ENCODE results near the gene SMYD3.

Gene SMYD3

DNA sequence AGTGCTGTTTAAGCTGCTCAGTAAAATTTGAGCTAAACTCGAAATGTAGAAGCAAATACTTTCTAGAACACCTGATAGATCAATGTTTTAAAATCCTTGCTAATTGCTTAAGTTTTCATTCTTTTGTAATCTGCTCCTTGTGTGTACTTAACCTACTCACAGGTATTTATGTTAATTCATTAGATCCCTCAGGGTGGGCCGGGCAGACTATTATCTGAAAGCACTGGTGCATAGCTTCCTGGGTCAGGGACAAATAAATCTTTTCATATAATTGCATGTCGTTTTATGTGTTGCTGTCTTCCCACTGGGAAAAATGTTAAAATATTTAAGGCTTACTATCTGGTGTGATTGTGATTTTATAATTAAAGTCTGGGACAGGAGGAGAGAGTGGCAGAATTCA lies 440.5 kb downstream of the SMYD3 start:
- TF ChIP-seq, protein P1, sequence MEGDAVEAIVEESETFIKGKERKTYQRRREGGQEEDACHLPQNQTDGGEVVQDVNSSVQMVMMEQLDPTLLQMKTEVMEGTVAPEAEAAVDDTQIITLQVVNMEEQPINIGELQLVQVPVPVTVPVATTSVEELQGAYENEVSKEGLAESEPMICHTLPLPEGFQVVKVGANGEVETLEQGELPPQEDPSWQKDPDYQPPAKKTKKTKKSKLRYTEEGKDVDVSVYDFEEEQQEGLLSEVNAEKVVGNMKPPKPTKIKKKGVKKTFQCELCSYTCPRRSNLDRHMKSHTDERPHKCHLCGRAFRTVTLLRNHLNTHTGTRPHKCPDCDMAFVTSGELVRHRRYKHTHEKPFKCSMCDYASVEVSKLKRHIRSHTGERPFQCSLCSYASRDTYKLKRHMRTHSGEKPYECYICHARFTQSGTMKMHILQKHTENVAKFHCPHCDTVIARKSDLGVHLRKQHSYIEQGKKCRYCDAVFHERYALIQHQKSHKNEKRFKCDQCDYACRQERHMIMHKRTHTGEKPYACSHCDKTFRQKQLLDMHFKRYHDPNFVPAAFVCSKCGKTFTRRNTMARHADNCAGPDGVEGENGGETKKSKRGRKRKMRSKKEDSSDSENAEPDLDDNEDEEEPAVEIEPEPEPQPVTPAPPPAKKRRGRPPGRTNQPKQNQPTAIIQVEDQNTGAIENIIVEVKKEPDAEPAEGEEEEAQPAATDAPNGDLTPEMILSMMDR (conservative IDR thresholded peaks at IDR 0.05; ENCODE audit: low read depth, low read length): no peak
- Histone ChIP-seq H4K20me1 (ENCODE audit: insufficient read depth) (no peaks in the 10 kb centered on the region), H2AFZ (ENCODE audit: low read depth) (no peak overlapping the region), H3K4me3 (IDR thresholded peaks at IDR 0.05; ENCODE audit: insufficient read depth, low read depth, low read length) (no peak overlapping the region), H3K27me3 (ENCODE audit: insufficient read depth, low read depth) (no peaks in the 10 kb centered on the region), H3K79me2 (ENCODE audit: insufficient read depth, low read depth) (no peaks in the 10 kb centered on the region), H3K36me3 (ENCODE audit: insufficient read depth) (no peaks in the 10 kb centered on the region), H3K4me1 (ENCODE audit: low read depth, poor library complexity, severe bottlenecking) (no peaks in the 10 kb centered on the region), H3K4me2 (no peak overlapping the region), H3K27ac (no peak overlapping the region), H3K9ac (no peak overlapping the region)

DNA sequence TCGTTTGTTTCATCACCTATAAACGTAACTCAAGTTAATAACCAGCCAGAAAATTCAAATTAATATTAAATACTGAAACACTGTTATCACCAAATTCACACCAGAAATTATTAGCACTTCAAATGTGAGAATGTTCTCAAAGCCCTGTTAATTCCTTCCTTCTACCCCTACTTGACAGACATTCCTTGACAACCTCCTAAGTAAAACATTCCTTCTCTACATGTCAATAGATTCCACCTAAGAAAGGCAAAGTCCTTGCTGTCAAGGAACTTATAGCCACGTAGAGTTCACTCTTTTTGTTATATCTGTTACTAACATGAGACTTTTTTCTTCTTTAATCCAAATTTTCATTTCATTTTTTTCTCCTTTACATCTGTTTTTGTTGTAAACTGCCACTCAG lies 441.5 kb downstream of the SMYD3 start:
- no peak overlapping the region for H3K9ac ChIP-seq
- no peak overlapping the region for H3K4me3 ChIP-seq (IDR thresholded peaks at IDR 0.05; ENCODE audit: insufficient read depth, low read depth, low read length)
- H3K4me1 ChIP-seq (ENCODE audit: low read depth, poor library complexity, severe bottlenecking): no peaks in the 10 kb centered on the region
- no peaks in the 10 kb centered on the region for H3K27me3 ChIP-seq (ENCODE audit: insufficient read depth, low read depth)
- TF ChIP-seq, protein P1 (conservative IDR thresholded peaks at IDR 0.05; ENCODE audit: low read depth, low read length): no peak
- H3K4me2 ChIP-seq: no peak overlapping the region
- H3K79me2 ChIP-seq (ENCODE audit: insufficient read depth, low read depth): no peaks in the 10 kb centered on the region
- H3K36me3 ChIP-seq (ENCODE audit: insufficient read depth): no peaks in the 10 kb centered on the region
- H4K20me1 ChIP-seq (ENCODE audit: insufficient read depth): no peaks in the 10 kb centered on the region
- no peak overlapping the region for H3K27ac ChIP-seq
- H2AFZ ChIP-seq (ENCODE audit: low read depth): no peak overlapping the region

DNA sequence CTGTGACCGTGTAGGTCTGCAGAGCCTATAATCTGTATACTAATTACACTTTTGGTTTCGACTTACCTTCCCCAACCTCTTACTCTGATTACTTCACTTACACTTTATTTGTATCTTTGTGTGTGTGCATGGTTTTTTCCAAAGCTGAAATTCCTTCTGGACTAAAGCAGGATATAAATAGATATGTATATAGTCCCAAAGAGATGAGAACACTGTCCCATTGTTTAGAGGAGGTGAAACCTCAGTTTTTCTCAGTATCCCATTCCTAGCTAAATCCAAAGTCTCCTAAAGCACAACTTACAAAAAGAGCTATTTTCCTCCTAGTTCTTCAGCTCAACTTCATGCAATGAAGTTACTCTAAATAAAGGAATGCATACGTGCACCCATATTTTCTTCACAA lies 442.2 kb downstream of the SMYD3 start:
- H3K79me2 ChIP-seq (ENCODE audit: insufficient read depth, low read depth): no peaks in the 10 kb centered on the region
- H3K36me3 ChIP-seq (ENCODE audit: insufficient read depth): no peaks in the 10 kb centered on the region
- H3K27me3 ChIP-seq (ENCODE audit: insufficient read depth, low read depth): no peaks in the 10 kb centered on the region
- no peaks in the 10 kb centered on the region for H4K20me1 ChIP-seq (ENCODE audit: insufficient read depth)
- TF ChIP-seq, protein P1 (conservative IDR thresholded peaks at IDR 0.05; ENCODE audit: low read depth, low read length): no peak
- H3K9ac ChIP-seq: no peak overlapping the region
- H3K4me2 ChIP-seq: no peak overlapping the region
- H3K4me1 ChIP-seq (ENCODE audit: low read depth, poor library complexity, severe bottlenecking): no peaks in the 10 kb centered on the region
- no peak overlapping the region for H3K4me3 ChIP-seq (IDR thresholded peaks at IDR 0.05; ENCODE audit: insufficient read depth, low read depth, low read length)
- no peak overlapping the region for H3K27ac ChIP-seq
- H2AFZ ChIP-seq (ENCODE audit: low read depth): no peak overlapping the region

DNA sequence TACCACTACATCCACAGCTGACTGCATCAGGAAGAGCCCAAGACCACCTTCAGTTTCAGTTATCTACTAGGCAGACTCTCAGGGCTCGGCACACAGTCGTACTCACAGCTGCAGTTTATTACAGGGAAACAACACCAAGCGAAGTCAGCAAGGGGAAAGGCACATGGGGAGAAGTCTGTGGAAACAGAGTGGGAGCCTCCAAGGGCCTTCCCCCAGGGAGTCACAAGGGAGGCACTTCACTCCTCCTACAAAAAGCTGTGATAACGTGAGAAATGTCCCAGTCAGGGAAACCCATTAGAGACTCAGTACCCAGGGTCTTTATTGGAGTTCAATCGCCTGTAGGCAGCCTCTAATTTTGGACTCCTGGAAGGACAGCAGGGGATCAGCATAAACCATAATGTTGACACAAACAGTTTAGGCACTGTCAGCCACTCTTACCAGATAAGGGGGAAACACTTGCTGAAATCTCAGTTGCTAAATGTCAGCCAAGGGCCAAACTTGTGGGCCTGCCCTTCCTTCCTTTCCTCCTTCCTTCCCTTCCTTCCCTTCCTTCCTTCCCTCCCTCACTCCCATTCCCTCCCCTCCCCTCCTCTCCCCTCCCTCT lies 444.0 kb downstream of the SMYD3 start:
- no peaks in the 10 kb centered on the region for H3K27me3 ChIP-seq (ENCODE audit: insufficient read depth, low read depth)
- no peaks in the 10 kb centered on the region for H3K36me3 ChIP-seq (ENCODE audit: insufficient read depth)
- no peaks in the 10 kb centered on the region for H3K79me2 ChIP-seq (ENCODE audit: insufficient read depth, low read depth)
- H3K4me3 ChIP-seq (IDR thresholded peaks at IDR 0.05; ENCODE audit: insufficient read depth, low read depth, low read length): no peak overlapping the region
- no peak overlapping the region for H2AFZ ChIP-seq (ENCODE audit: low read depth)
- H3K9ac ChIP-seq: no peak overlapping the region
- no peak overlapping the region for H3K27ac ChIP-seq
- no peak overlapping the region for H3K4me2 ChIP-seq
- H4K20me1 ChIP-seq (ENCODE audit: insufficient read depth): no peaks in the 10 kb centered on the region
- no peaks in the 10 kb centered on the region for H3K4me1 ChIP-seq (ENCODE audit: low read depth, poor library complexity, severe bottlenecking)
- TF ChIP-seq, protein P1 (conservative IDR thresholded peaks at IDR 0.05; ENCODE audit: low read depth, low read length): no peak
